Measurements from ENCODE around the gene GSTO1.

DNA sequence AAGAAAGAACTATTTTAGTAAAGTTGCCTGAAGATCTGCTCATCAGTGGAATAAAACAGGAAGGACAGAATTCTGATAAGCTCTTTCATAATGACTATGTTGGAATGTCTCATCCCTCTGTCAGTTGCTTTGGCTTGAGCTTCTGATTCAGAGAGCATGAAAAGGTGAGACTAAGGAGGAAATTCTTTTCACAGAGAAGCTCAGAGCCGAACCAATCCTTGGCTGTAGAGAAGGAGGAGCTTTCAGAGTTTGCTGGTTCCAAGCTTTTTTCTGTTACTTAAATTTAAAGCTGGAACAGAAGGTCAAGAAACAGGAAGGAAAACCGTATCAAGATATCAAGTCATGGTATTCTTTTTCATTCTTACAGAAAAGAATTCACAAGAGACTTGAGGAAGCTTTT is 38.3 kb downstream of the GSTO1 start:
- TF ChIP-seq, protein P1, sequence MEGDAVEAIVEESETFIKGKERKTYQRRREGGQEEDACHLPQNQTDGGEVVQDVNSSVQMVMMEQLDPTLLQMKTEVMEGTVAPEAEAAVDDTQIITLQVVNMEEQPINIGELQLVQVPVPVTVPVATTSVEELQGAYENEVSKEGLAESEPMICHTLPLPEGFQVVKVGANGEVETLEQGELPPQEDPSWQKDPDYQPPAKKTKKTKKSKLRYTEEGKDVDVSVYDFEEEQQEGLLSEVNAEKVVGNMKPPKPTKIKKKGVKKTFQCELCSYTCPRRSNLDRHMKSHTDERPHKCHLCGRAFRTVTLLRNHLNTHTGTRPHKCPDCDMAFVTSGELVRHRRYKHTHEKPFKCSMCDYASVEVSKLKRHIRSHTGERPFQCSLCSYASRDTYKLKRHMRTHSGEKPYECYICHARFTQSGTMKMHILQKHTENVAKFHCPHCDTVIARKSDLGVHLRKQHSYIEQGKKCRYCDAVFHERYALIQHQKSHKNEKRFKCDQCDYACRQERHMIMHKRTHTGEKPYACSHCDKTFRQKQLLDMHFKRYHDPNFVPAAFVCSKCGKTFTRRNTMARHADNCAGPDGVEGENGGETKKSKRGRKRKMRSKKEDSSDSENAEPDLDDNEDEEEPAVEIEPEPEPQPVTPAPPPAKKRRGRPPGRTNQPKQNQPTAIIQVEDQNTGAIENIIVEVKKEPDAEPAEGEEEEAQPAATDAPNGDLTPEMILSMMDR (IDR thresholded peaks at IDR 0.05; ENCODE audit: low read length), result no peak
- TF ChIP-seq EZH2 (optimal IDR thresholded peaks at IDR 0.05; ENCODE audit: low read depth, low read length), result no peak
- no peak for TF ChIP-seq EZH2phosphoT487 (IDR thresholded peaks at IDR 0.05; ENCODE audit: low read length)
